ENCODE measurements around the gene PPP6R2. TPM values are rescaled to one million over a fixed set of nuclear protein-coding genes. Genes with fewer than 3 reads are reported as not detected.
"Not testable (repeated sequence)": the region's sequence is repeated elsewhere in the genome, so short reads cannot be mapped to it uniquely, and the experiment has no call there.

Gene PPP6R2
- total RNA-seq, 6 experiments from 2014 or later: 38.3 to 80.3 (median 54.4) TPM

- H3K27me3 ChIP-seq: no peaks in the 10 kb centered on the region
- 0% methylated on average over 4 of the region's 105 CpGs for WGBS (ENCODE audit: insufficient coverage, low coverage, low lambda C conversion rate, missing lambda C conversion rate)
- DNase-seq (peak; percentile 83 to 84 (median 84)), ATAC-seq (peak; percentile 82 to 97 (median 93))
- H3K4me3 ChIP-seq: peak within 1 kb of the TSS; percentile 85 to 92 (median 92)
- peak; percentile 72 for TF ChIP-seq POLR2A (IDR thresholded peaks at IDR 0.05)
- peak; percentile 37 to 95 (median 67) for TF ChIP-seq CTCF (IDR thresholded peaks at IDR 0.05)
- peak within 1 kb of the TSS; percentile 88 to 93 (median 91) for H3K27ac ChIP-seq
- H3K9me3 ChIP-seq: no peaks in the 10 kb centered on the region
- no peaks in the 10 kb centered on the region for H3K36me3 ChIP-seq
- intact Hi-C loops (cut with DNase I): loop anchor here (5.0 to 10.0 kb wide), 2 partner anchors 50 to 52 kb away; partner anchors contain the start of gene MAPK11 (in 1 of the 2)
- H3K4me1 ChIP-seq: peaks cover 0 to 12% (median 4%) of the 10 kb centered on the region in 4 donors
These were observed 16.0 kb upstream of the PPP6R2 start, which contains the start of gene DENND6B for GRCh38 chr22:50326956-50327710. TSS of gene DENND6B (minus strand) at chr22:50327012. CDS start at chr22:50326988, 24 bp downstream.

GRCh38 chr22:50327711-50328019 lies 15.5 kb upstream of the PPP6R2 start:
- TF ChIP-seq CTCF (IDR thresholded peaks at IDR 0.05) (no peak), POLR2A (IDR thresholded peaks at IDR 0.05) (no peak)
- DNase-seq (no peak), ATAC-seq (no peak)
- intact Hi-C loops (cut with DNase I): loop anchor here (5.0 to 10.0 kb wide), 2 partner anchors 50 to 53 kb away; partner anchors contain the start of gene MAPK11 (in 1 of the 2)
- Histone ChIP-seq H3K9me3 (no peaks in the 10 kb centered on the region), H3K27ac (peak overlapping the region; percentile 88 to 93 (median 91)), H3K27me3 (no peaks in the 10 kb centered on the region), H3K36me3 (no peaks in the 10 kb centered on the region), H3K4me3 (peak overlapping the region; percentile 85 to 92 (median 92)), H3K4me1 (peaks cover 0 to 8% (median 3%) of the 10 kb centered on the region in 4 donors)
- WGBS (ENCODE audit: insufficient coverage, low coverage, low lambda C conversion rate, missing lambda C conversion rate): 64% methylated on average over 7 of the region's 22 CpGs

GRCh38 chr22:50329236-50329635 lies 13.9 kb upstream of the PPP6R2 start:
- H3K36me3 ChIP-seq: no peaks in the 10 kb centered on the region
- 90% methylated on average over 6 of the region's 6 CpGs for WGBS (ENCODE audit: insufficient coverage, low coverage, low lambda C conversion rate, missing lambda C conversion rate)
- no peaks in the 10 kb centered on the region for H3K27me3 ChIP-seq
- no peak for TF ChIP-seq CTCF (IDR thresholded peaks at IDR 0.05)
- no peak for TF ChIP-seq POLR2A (IDR thresholded peaks at IDR 0.05)
- no peak overlapping the region for H3K4me3 ChIP-seq
- no peaks in the 10 kb centered on the region for H3K9me3 ChIP-seq
- DNase-seq (no peak), ATAC-seq (no peak)
- intact Hi-C loops (cut with DNase I): loop anchor here (5.0 to 10.0 kb wide), 2 partner anchors 52 to 54 kb away; partner anchors contain the start of gene MAPK11 (in 1 of the 2)
- H3K27ac ChIP-seq: no peak overlapping the region
- H3K4me1 ChIP-seq: peaks cover 0 to 7% (median 3%) of the 10 kb centered on the region in 4 donors

- DNase-seq; H3K27ac ChIP-seq; H3K36me3 ChIP-seq; H3K4me1 ChIP-seq; H3K27me3 ChIP-seq; ATAC-seq; H3K9me3 ChIP-seq; H3K4me3 ChIP-seq; intact Hi-C loops (cut with DNase I): not testable (repeated sequence)
- 73% methylated on average over 5 of the region's 5 CpGs for WGBS (ENCODE audit: insufficient coverage, low coverage, low lambda C conversion rate, missing lambda C conversion rate)
These were observed 8.7 kb upstream of the PPP6R2 start for GRCh38 chr22:50334433-50334832.
